Measurements from ENCODE around the gene GPR150.

- TF ChIP-seq ZNF175 (tag by site-specific recombination; IDR thresholded peaks at IDR 0.05) (no peak), HOXA7 (CRISPR knock-in tag; IDR thresholded peaks at IDR 0.05; ENCODE audit: borderline replicate concordance) (no peak), CTCF (tag by site-specific recombination; IDR thresholded peaks at IDR 0.05) (no peak), TRIM28 (IDR thresholded peaks at IDR 0.05; ENCODE audit: borderline replicate concordance, low read length) (no peak), ZFP41 (tag by site-specific recombination; IDR thresholded peaks at IDR 0.05; ENCODE audit: borderline replicate concordance) (no peak)
- TF ChIP-seq, protein P1, sequence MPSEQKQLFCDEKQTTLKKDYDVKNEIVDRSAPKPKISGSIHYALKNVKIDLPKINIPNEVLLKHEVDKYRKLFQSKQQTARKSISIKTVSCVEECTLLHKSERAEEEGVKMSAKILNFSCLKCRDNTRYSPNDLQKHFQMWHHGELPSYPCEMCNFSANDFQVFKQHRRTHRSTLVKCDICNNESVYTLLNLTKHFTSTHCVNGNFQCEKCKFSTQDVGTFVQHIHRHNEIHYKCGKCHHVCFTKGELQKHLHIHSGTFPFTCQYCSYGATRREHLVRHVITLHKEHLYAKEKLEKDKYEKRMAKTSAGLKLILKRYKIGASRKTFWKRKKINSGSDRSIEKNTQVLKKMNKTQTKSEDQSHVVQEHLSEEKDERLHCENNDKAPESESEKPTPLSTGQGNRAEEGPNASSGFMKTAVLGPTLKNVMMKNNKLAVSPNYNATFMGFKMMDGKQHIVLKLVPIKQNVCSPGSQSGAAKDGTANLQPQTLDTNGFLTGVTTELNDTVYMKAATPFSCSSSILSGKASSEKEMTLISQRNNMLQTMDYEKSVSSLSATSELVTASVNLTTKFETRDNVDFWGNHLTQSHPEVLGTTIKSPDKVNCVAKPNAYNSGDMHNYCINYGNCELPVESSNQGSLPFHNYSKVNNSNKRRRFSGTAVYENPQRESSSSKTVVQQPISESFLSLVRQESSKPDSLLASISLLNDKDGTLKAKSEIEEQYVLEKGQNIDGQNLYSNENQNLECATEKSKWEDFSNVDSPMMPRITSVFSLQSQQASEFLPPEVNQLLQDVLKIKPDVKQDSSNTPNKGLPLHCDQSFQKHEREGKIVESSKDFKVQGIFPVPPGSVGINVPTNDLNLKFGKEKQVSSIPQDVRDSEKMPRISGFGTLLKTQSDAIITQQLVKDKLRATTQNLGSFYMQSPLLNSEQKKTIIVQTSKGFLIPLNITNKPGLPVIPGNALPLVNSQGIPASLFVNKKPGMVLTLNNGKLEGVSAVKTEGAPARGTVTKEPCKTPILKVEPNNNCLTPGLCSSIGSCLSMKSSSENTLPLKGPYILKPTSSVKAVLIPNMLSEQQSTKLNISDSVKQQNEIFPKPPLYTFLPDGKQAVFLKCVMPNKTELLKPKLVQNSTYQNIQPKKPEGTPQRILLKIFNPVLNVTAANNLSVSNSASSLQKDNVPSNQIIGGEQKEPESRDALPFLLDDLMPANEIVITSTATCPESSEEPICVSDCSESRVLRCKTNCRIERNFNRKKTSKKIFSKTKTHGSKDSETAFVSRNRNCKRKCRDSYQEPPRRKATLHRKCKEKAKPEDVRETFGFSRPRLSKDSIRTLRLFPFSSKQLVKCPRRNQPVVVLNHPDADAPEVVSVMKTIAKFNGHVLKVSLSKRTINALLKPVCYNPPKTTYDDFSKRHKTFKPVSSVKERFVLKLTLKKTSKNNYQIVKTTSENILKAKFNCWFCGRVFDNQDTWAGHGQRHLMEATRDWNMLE (tag by site-specific recombination; conservative IDR thresholded peaks at IDR 0.05; ENCODE audit: low read depth): no peak
Observed at GRCh38 chr5:95627971-95628810, 8.3 kb downstream of the GPR150 start.

Measured in HEK293 (cell line).